ENCODE measurements around the gene BUD13. TPM values are rescaled to one million over a fixed set of nuclear protein-coding genes. Genes with fewer than 3 reads are reported as not detected.
A peak's percentile ranks its signal among the peaks of the same experiment; 100 is the strongest.

Gene BUD13
- polyA plus RNA-seq, 1 of the 3 experiments (the other 2 are of a cell fraction): 15.5 TPM

GRCh38 chr11:116703421-116703820 is 69.4 kb downstream of the BUD13 start (continued):
- TF ChIP-seq RAD21 (IDR thresholded peaks at IDR 0.05; ENCODE audit: low read length) (peak; percentile 31), TAF1 (IDR thresholded peaks at IDR 0.05; ENCODE audit: borderline replicate concordance, low read depth, low read length) (no peak), PBX3 (IDR thresholded peaks at IDR 0.05) (no peak), RXRA (IDR thresholded peaks at IDR 0.05; ENCODE audit: borderline replicate concordance, low read depth) (no peak), FOSL2 (IDR thresholded peaks at IDR 0.05; ENCODE audit: borderline replicate concordance, low read depth) (no peak), TCF12 (IDR thresholded peaks at IDR 0.05) (no peak), MEF2A (IDR thresholded peaks at IDR 0.05; ENCODE audit: borderline replicate concordance, low read depth) (no peak), RCOR1 (IDR thresholded peaks at IDR 0.05; ENCODE audit: low read length) (no peak), FOXJ3 (CRISPR knock-in tag; IDR thresholded peaks at IDR 0.05) (0 out of 2 replicates have a peak, but pooled peaks have one; percentile 47), NRF1 (IDR thresholded peaks at IDR 0.05; ENCODE audit: low read depth, low read length) (no peak)

- no peaks in the 10 kb centered on the region for H3K9me2 ChIP-seq
- H3K27me3 ChIP-seq (ENCODE audit: insufficient read depth): no peaks in the 10 kb centered on the region
- TF ChIP-seq RCOR1 (IDR thresholded peaks at IDR 0.05; ENCODE audit: low read length) (no peak), RFX5 (IDR thresholded peaks at IDR 0.05; ENCODE audit: low read length) (no peak), RAD21 (IDR thresholded peaks at IDR 0.05; ENCODE audit: low read length) (no peak), IRF3 (IDR thresholded peaks at IDR 0.05; ENCODE audit: low read depth, low read length) (no peak), CHD2 (IDR thresholded peaks at IDR 0.05; ENCODE audit: low read length, partially characterized antibody) (no peak), ELF1 (IDR thresholded peaks at IDR 0.05) (no peak), USF2 (IDR thresholded peaks at IDR 0.05; ENCODE audit: borderline replicate concordance, low read depth, low read length) (no peak)
- CTCF ChIA-PET: interaction anchor here (1.4 to 8.1 kb wide), 5 partner anchors 12 to 248 kb away, joined by 3 to 60 read pairs (median 5); no protein-coding TSS in a partner anchor
- H3K4me1 ChIP-seq (ENCODE audit: control insufficient read depth in 1 of 2, insufficient read depth in 2 of 2, low read depth in 1 of 2, low read length in 1 of 2): peaks cover 0 to 24% of the 10 kb centered on the region in 2 experiments; a peak in 1 of 4 replicates
- H3K27ac ChIP-seq (ENCODE audit: low read depth in 2 of 2, low read length in 1 of 2): peak overlapping the region in 1 of 2 experiments; percentile 95; a peak in 2 of 4 replicates
- WGBS (ENCODE audit: low lambda C conversion rate): 48% methylated on average over 7 of the region's 8 CpGs
- no peaks in the 10 kb centered on the region for H3K9me3 ChIP-seq
- H3F3A ChIP-seq (replicated peaks; ENCODE audit: insufficient read depth): no peaks in the 10 kb centered on the region
- peak; percentile 58 for DNase-seq
- no peak overlapping the region for H3K9ac ChIP-seq
- H3K4me3 ChIP-seq (ENCODE audit: low read depth in 2 of 2, low read length in 1 of 2): no peak overlapping the region
- no peak overlapping the region for H2AFZ ChIP-seq (ENCODE audit: low read depth)
- POLR2A ChIA-PET: interaction anchor here (0.7 to 1.7 kb wide), 6 partner anchors 28 to 390 kb away, joined by 3 to 6 read pairs (median 4); no protein-coding TSS in a partner anchor
- no peaks in the 10 kb centered on the region for H3K79me2 ChIP-seq (ENCODE audit: insufficient read depth)
- no peaks in the 10 kb centered on the region for H3K36me3 ChIP-seq (replicated peaks in 1 of 2; ENCODE audit: control insufficient read depth in 1 of 2, insufficient read depth in 2 of 2, low read length in 1 of 2)
- no peaks in the 10 kb centered on the region for H4K20me1 ChIP-seq (ENCODE audit: insufficient read depth)
- H3K4me2 ChIP-seq: no peak overlapping the region
Measured at GRCh38 chr11:116702772-116703385, 69.9 kb downstream of the BUD13 start.

All from SK-N-SH (cell line).